Activated naive CD4-positive, alpha-beta T cell treated with anti-CD3 and anti-CD28 coated beads for 36 hours (primary cell): ENCODE data around the gene GNG7. TPM values are rescaled to one million over a fixed set of nuclear protein-coding genes. Genes with fewer than 3 reads are reported as not detected.
"Not testable (repeated sequence)": the region's sequence is repeated elsewhere in the genome, so short reads cannot be mapped to it uniquely, and the experiment has no call there.

Experiments used
- CTCF ChIA-PET: fragments of 350-600 bp; sonication (Branson Sonifier 250); formaldehyde crosslinking; loops from one replicate; lab custom pipeline; 2021; ENCODE audit warnings: antibody characterized with exemption; lab: Charles Lee
- DNase-seq: peaks from one replicate; pipeline ENCODE4 v3.0.0-alpha.2; 2020
- H3K27ac Mint-ChIP-seq: one replicate; pipeline ENCODE4 v1.8.0; 2021; ENCODE audit warnings: mild to moderate bottlenecking, mixed read lengths
- H3K27me3 Mint-ChIP-seq: one replicate; pipeline ENCODE4 v1.8.0; 2021; ENCODE audit warnings: low read depth, mixed read lengths
- H3K36me3 Mint-ChIP-seq: one replicate; pipeline ENCODE4 v1.8.0; 2021; ENCODE audit warnings: low read depth, mixed read lengths
- H3K4me1 Mint-ChIP-seq: one replicate; pipeline ENCODE4 v1.8.0; 2021; ENCODE audit warnings: low read depth, mixed read lengths
- H3K4me3 Mint-ChIP-seq: one replicate; pipeline ENCODE4 v1.8.0; 2021; ENCODE audit warnings: mild to moderate bottlenecking, moderate library complexity, mixed read lengths
- H3K9me3 Mint-ChIP-seq: one replicate; pipeline ENCODE4 v1.8.0; 2021; ENCODE audit warnings: mixed read lengths
- intact Hi-C: fragments of 100-400 bp; cut with micrococcal nuclease; formaldehyde crosslinking; loops from one replicate; pipeline ENCODE4 v1.15.1; 2023
- total RNA-seq, 2 experiments: library from RNA; stranded (reverse); gene quantifications; one replicate each; pipeline ENCODE4 v1.2.3, GENCODE V29; 2021

Gene GNG7
- total RNA-seq, 2 experiments from 2014 or later = 0.74 to 1.1 TPM

DNA sequence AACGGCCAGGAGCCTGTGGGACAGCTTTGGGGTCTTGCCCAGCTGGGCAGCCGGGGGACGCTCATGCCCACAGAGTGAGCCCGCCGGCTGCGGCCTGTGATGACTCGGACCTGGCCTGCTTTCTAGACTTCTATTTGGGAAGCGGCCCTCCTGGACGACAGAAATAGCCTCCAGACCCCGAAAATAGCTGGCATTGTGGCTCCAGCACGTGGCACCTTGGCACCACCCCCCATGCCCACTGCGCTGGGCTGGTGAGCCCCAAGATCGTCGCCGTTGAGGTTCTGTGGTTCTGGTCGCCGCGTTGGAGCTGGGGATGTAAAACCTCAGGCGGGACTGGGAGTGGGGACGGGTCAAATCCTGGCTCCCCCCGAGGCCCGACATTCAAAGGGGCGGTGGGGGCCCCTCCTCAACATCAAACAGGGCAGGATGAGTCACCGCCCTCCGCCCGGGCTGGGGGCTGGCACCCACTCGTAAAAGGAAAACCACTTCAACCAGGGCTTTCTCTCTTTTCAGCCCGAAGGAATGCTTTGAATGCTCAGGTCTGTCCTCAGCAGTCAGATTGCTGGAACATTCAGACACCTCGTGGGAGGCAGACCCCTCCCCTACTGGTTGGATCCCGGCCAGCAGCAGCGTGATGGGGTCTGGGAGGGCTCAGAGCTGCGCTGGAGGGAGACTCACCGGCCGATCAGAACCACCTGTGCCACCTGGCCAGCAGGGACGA is 184.5 kb downstream of the GNG7 start:
- Mint-ChIP-seq H3K4me1 (peaks cover 7% of the 10 kb centered on the region), H3K4me3 (no peak overlapping the region), H3K9me3 (no peaks in the 10 kb centered on the region), H3K36me3 (no peaks in the 10 kb centered on the region), H3K27me3 (no peaks in the 10 kb centered on the region), H3K27ac (no peak overlapping the region)
- DNase-seq = peak; percentile 19
- CTCF ChIA-PET = interaction anchor here (0.6 to 0.7 kb wide), 2 partner anchors 23 to 42 kb away, joined by 3 read pairs; no protein-coding TSS in a partner anchor
- intact Hi-C loops = no loop called here

DNA sequence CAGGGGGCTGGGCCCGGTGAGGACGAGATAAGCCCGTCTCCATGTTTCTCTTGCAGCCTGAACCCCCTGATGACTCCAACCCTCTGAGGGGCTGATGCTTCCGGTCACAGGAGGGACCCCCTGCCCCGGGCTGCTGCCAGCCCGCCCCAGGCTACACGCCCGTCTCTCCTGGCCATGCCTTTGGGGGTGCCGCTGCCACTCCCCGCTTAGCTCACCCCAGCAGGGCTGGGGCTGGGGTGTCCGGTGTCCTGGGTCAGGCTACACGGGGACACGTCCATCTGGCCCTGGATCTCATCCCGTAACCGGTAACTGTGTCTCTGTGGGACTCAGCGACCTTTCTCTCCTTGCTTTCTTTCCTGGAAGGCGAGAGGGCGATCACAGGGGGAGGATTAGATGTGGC is 185.8 kb downstream of the GNG7 start:
- no peak for DNase-seq
- no peak overlapping the region for H3K4me3 Mint-ChIP-seq
- CTCF ChIA-PET = interaction anchor here (0.8 kb wide), 1 partner anchor 120 kb away, joined by 5 read pairs; no protein-coding TSS in a partner anchor
- no peaks in the 10 kb centered on the region for H3K36me3 Mint-ChIP-seq
- no peaks in the 10 kb centered on the region for H3K9me3 Mint-ChIP-seq
- intact Hi-C loops = no loop called here
- peaks cover 7% of the 10 kb centered on the region for H3K4me1 Mint-ChIP-seq
- no peak overlapping the region for H3K27ac Mint-ChIP-seq
- H3K27me3 Mint-ChIP-seq = no peaks in the 10 kb centered on the region

DNA sequence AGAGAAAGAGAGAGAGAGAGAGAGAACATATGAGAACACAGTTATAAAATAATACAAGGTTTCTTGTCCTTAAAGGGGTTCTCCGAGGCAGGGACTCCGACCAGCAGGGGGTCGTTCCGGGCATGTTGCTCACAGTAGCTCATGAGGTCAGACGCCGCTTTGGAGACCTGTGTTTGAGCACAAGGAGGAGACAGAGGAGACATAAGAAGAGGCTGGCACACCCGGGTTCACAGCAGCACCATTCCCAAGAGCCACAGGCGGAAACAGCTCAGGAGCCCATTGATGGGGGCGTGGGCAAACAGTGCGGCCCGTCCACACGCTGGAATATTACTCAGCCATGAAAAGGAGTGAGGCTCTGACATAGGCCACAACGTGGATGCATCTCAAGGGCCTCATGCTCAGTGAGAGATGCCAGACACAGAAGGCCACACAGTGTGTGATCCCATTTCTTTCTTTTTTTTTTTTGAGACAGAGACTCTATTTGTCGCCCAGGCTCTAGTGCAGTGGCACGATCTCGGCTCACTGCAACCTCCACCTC is 187.4 kb downstream of the GNG7 start:
- intact Hi-C loops = no loop called here
- Mint-ChIP-seq H3K27me3 (no peaks in the 10 kb centered on the region), H3K36me3 (no peaks in the 10 kb centered on the region), H3K27ac (no peak overlapping the region), H3K9me3 (no peaks in the 10 kb centered on the region), H3K4me1 (peaks cover 7% of the 10 kb centered on the region), H3K4me3 (no peak overlapping the region)
- CTCF ChIA-PET = interaction anchor here (0.6 kb wide), 1 partner anchor 183 kb away, joined by 3 read pairs; no protein-coding TSS in a partner anchor
- no peak for DNase-seq

DNA sequence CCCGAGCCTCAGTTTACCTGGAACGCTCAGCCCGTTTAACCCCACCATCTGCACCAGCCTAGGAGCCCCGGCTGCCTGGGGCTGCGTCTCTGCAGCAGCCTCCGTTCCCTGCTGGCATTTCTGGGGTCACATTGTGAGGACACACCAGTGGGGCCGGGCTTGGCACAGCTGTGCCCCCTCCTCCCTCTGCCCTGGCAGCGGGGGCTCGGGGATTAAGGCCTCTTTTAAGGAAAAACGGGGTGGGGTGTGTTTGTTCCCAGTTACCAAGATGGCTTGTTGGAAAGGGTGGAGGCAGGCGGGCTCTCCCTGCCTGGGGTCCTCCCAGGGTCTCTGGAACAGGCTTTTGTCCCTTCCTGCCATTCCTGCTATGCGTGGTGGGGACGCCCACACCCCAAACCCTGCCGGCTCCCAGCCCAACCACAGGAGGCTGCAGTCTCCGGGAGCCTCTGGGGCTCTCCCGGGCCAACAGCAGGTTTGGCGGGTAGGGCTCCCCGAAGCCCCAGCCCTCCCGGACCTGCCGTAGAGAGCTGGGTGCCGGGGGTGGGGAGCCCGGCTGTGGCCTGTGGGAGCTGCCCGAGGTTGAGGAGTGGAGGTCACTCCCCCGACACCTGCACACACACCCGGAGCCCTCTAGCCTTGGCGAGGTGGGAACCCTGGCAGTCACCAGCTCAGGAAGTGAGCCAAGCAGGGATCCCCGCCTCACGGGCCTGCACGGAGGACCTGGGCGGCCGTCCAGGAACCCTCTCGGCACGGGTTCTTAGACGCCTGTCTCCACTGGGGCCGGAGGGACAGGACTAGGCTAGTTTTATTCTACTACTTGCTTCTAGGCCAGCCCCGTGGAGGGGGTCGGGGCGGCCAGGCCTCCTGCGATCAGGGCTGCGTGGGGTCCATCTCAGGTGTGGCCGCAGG is 189.7 kb downstream of the GNG7 start:
- Mint-ChIP-seq H3K27me3 (no peaks in the 10 kb centered on the region), H3K4me3 (no peak overlapping the region), H3K9me3 (no peaks in the 10 kb centered on the region), H3K27ac (no peak overlapping the region), H3K36me3 (no peaks in the 10 kb centered on the region), H3K4me1 (peaks cover 3% of the 10 kb centered on the region)
- no peak for DNase-seq
- CTCF ChIA-PET = no interaction called here
- intact Hi-C loops = no loop called here

DNA sequence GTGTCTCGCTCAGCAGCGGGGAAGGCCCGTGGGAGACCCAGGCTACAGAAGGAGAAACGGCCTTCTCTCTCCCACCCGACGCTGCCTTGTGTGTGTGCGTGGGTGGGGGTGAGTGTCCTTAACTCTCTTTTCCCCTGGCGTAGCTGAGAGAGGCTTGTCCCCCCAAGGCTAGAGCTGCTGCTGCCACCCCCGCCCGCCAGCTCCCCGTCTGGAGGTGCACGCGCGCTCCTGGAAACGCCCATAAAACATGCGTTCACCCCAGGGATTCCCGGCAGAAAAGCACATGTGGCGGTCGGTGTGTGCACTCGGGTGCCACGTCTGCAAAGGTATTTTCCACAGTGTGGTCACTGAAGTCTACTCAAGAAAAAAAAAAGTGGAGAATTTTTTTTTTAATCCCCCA is 190.5 kb downstream of the GNG7 start:
- Mint-ChIP-seq H3K4me3 (no peak overlapping the region), H3K4me1 (peaks cover 9% of the 10 kb centered on the region), H3K27ac (no peak overlapping the region), H3K27me3 (no peaks in the 10 kb centered on the region), H3K9me3 (no peaks in the 10 kb centered on the region), H3K36me3 (no peaks in the 10 kb centered on the region)
- intact Hi-C loops = no loop called here
- CTCF ChIA-PET = interaction anchor here (0.7 kb wide), 1 partner anchor 34 kb away, joined by 3 read pairs; no protein-coding TSS in a partner anchor
- DNase-seq = no peak

DNA sequence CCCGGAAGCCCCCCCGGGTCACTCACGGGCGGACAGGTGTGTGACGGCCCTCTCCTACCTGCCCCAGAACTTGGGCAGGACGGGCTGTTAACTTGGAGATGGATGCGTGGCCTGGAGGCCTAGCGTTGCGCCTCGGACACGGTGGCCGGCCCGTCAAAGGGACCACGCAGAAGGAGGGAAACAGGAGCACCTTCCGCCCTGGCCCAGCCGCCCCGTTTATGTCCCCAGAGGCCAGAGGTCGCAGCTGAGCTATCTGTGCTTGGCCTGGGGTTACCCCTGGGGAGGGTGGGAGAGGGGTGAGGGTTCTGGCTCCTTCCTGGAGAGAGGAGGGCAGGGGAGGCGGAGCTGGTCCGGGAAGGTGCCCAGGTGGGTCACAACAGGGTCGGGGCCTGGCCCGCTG is 190.9 kb downstream of the GNG7 start:
- Mint-ChIP-seq H3K4me3 (no peak overlapping the region), H3K36me3 (no peaks in the 10 kb centered on the region), H3K4me1 (peaks cover 10% of the 10 kb centered on the region), H3K27ac (no peak overlapping the region), H3K27me3 (no peaks in the 10 kb centered on the region), H3K9me3 (no peaks in the 10 kb centered on the region)
- DNase-seq = no peak
- CTCF ChIA-PET = interaction anchor here (0.7 kb wide), 1 partner anchor 34 kb away, joined by 3 read pairs; no protein-coding TSS in a partner anchor
- intact Hi-C loops = no loop called here

DNA sequence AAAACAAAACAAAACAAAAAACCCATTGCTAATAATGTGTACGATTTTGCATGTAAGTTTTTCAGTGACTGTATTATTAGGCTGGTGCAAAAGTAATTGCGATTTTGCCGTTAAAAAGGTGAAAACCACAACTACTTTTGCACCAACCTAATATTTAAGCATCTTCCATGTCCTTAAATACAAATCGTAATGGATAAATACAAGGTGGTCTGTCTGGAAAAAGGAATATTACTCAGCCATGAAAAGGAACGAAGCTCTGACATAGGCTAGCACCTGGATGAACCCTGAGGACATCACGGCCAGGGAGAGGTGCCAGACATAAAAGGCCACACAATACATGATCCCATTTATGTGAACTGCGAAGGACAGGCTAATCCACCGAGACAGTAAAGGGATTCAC is 193.4 kb downstream of the GNG7 start:
- H3K27ac Mint-ChIP-seq = no peak overlapping the region
- CTCF ChIA-PET = no interaction called here
- intact Hi-C loops = no loop called here
- H3K4me1 Mint-ChIP-seq = peaks cover 13% of the 10 kb centered on the region
- no peaks in the 10 kb centered on the region for H3K9me3 Mint-ChIP-seq
- DNase-seq = no peak
- peaks cover 2% of the 10 kb centered on the region for H3K27me3 Mint-ChIP-seq
- no peaks in the 10 kb centered on the region for H3K36me3 Mint-ChIP-seq
- no peak overlapping the region for H3K4me3 Mint-ChIP-seq

DNA sequence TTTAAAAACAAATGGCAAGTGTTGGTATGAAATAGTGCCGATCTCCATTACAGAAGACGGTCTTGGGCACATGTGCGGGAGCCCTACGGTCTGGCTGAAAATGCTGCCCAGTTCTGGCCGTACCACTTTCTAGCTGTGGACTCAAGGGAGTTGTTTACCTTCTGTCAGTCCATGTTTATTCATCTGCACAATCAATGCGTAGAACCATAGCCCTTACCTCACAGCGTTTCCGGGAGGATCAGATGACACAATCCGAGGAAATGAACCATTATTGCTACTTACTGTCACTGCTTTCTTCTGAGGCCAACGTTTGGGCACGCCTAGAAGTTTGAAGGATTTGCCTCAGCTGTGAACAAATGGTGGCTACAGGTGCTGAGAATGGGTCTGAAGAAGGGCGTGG is 195.4 kb downstream of the GNG7 start:
- Mint-ChIP-seq H3K4me1 (peaks cover 26% of the 10 kb centered on the region), H3K27me3 (peaks cover 2% of the 10 kb centered on the region), H3K27ac (no peak overlapping the region), H3K9me3 (no peaks in the 10 kb centered on the region), H3K4me3 (peak overlapping the region; percentile 39), H3K36me3 (no peaks in the 10 kb centered on the region)
- peak; percentile 75 for DNase-seq
- CTCF ChIA-PET = interaction anchor here (0.6 kb wide), 1 partner anchor 458 kb away, joined by 3 read pairs; no protein-coding TSS in a partner anchor
- intact Hi-C loops = loop anchor here (1.0 kb wide), 2 partner anchors 29 to 36 kb away; no protein-coding TSS in a partner anchor

DNA sequence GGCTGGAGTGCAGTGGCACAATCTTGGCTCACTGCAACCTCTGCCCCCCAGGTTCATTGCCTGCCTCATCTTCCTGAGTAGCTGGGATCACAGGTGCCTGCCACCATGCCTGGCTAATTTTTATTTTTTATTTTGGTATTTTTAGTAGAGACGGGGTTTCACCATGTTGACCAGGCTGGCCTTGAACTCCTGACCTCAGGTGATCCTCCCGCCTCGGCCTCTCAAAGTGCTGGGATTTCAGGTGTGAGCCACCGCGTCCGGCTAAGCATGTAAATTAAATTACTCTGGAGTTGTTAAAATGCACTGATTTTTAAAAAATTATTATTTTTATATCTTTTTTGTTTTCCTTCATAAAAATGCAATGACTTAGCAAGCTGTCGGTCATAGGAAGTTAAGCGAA is 195.8 kb downstream of the GNG7 start:
- H3K27ac Mint-ChIP-seq, H3K27me3 Mint-ChIP-seq, H3K9me3 Mint-ChIP-seq, H3K36me3 Mint-ChIP-seq, DNase-seq, H3K4me3 Mint-ChIP-seq, CTCF ChIA-PET: not testable (repeated sequence)
- intact Hi-C loops = loop anchor here (1.0 kb wide), 2 partner anchors 28 to 37 kb away; no protein-coding TSS in a partner anchor
- H3K4me1 Mint-ChIP-seq = peaks cover 28% of the 10 kb centered on the region

DNA sequence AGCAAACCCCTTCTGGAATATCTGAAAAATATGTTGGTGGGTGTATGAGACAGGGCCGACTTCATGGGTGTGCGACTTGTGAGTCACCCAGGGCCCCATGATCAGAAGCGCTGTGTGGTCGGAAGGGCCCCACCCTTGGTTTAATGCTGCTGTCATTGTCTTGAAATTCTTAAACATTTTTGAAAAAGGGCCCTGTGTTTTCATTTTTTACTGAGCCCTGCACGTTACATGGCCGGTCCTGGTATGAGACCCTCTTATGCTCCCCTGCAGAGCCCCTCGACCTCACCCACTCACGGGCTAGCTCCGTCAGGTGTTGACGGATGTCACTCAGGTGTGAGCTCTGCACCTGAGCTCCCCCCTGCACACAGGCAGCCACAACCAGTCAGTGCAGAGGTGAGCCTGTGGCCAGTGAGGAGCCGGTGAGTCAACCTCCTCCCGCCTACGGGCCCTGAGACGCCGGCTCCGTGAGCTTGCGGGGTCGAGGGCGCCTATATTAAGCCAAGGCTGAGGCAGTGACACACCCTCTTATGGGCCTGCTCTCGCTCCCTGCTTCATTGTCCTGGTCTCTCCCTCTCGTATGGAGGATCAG is 198.9 kb downstream of the GNG7 start:
- H3K27me3 Mint-ChIP-seq = peaks cover 3% of the 10 kb centered on the region
- intact Hi-C loops = no loop called here

DNA sequence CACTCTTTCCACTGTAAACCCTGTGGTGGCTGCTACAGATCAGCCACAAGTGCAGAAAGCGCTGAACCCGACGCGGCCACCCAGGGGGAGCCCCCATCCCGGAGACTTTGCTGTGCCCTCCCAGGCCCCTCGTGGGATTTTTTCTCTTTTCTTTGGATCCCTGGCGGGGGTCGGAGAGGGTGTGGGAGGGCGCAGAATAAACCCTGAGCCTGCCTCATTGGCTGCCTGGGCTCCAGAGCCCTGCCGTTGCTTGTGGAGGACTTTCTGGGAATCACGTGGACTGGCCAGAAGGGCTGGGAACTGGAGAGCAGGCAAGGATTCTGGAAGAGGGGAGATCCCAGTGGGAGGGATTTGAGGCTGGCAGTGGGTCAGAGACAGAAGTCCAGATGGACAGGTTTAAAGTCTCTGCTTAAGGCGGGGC is 201.6 kb downstream of the GNG7 start:
- peaks cover 22% of the 10 kb centered on the region for H3K4me1 Mint-ChIP-seq
- no peak overlapping the region for H3K27ac Mint-ChIP-seq
- H3K27me3 Mint-ChIP-seq = peaks cover 3% of the 10 kb centered on the region
- H3K9me3 Mint-ChIP-seq = no peaks in the 10 kb centered on the region
- CTCF ChIA-PET = no interaction called here
- no peaks in the 10 kb centered on the region for H3K36me3 Mint-ChIP-seq
- intact Hi-C loops = no loop called here
- no peak overlapping the region for H3K4me3 Mint-ChIP-seq
- DNase-seq = no peak

More for the DNA sequence above, 198.9 kb downstream of the GNG7 start:
- Mint-ChIP-seq H3K9me3 (no peaks in the 10 kb centered on the region), H3K4me3 (no peak overlapping the region), H3K4me1 (peaks cover 28% of the 10 kb centered on the region), H3K36me3 (no peaks in the 10 kb centered on the region), H3K27ac (peak overlapping the region; percentile 41)
- peak; percentile 66 for DNase-seq
- CTCF ChIA-PET = interaction anchor here (0.6 to 0.9 kb wide), 3 partner anchors 27 to 113 kb away, joined by 3 to 4 read pairs (median 4); partner anchors contain the start of gene GADD45B

DNA sequence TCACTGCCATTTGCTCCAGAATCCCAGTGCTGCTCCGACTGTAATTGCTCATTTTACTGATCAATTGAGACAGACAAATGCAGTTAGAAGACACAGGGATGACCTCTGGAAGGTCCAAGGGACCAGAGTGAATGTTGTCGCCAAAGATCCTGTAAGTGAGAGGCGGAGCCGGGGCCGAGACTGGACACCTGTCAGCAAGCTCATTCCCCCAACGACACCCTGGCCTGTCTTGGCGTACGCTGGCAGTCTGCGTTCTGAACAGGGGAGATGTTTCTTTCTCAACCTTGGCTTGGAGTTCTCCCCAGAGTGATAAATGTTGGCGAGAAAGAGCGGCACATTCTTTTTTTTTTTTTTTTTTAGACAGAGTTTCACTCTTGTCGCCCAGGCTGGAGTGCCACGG is 202.3 kb downstream of the GNG7 start:
- Mint-ChIP-seq H3K36me3 (no peaks in the 10 kb centered on the region), H3K27me3 (peaks cover 3% of the 10 kb centered on the region), H3K9me3 (no peaks in the 10 kb centered on the region), H3K4me1 (peaks cover 25% of the 10 kb centered on the region), H3K27ac (no peak overlapping the region), H3K4me3 (no peak overlapping the region)
- CTCF ChIA-PET = no interaction called here
- intact Hi-C loops = no loop called here
- no peak for DNase-seq
